H1 (cell line): ENCODE data around the gene CCL5.

Experiments used
- BCL11A ChIP-seq, 2 experiments: IDR thresholded peaks; one replicate each; pipeline ENCODE4 v1.6.1; 2011; ENCODE audit warnings: low read depth in 2 of 2, low read length in 2 of 2, mild to moderate bottlenecking in 2 of 2
- CHD2 ChIP-seq: IDR thresholded peaks from 2 replicates; pipeline ENCODE4 v1.6.1; 2012; ENCODE audit warnings: low read length, improper control_type of control experiment
- HDAC2 ChIP-seq, 2 experiments: fragments of 300-600 bp in 1 of 2; sonication (generic) in 1 of 2; IDR thresholded peaks; 2 replicates each; pipeline ENCODE4 v1.6.1; 2011 to 2012; ENCODE audit warnings: low read depth in 2 of 2, low read length in 2 of 2, mild to moderate bottlenecking in 2 of 2, moderate library complexity in 2 of 2, borderline replicate concordance in 1 of 2, inconsistent platforms in 1 of 2
- HDAC6 ChIP-seq: IDR thresholded peaks from one replicate; pipeline ENCODE4 v1.7.1; 2012; ENCODE audit warnings: low read depth, mild to moderate bottlenecking, inconsistent platforms, low read length, moderate library complexity
- JUND ChIP-seq: IDR thresholded peaks from 2 replicates; pipeline ENCODE4 v1.6.1; 2011; ENCODE audit warnings: mild to moderate bottlenecking, improper control_type of control experiment, low read length
- RAD21 ChIP-seq, 2 experiments: IDR thresholded peaks in 1 of 2; conservative IDR thresholded peaks in 1 of 2; 2 replicates each; pipeline ENCODE4 v1.6.1; 2011; ENCODE audit warnings: low read depth in 2 of 2, low read length in 2 of 2, improper control_type of control experiment in 1 of 2, inconsistent platforms in 1 of 2, mild to moderate bottlenecking in 1 of 2, moderate library complexity in 1 of 2
- SRF ChIP-seq: IDR thresholded peaks from 2 replicates; pipeline ENCODE4 v1.6.1; 2011; ENCODE audit warnings: mild to moderate bottlenecking, low read depth, low read length, moderate library complexity
- ZNF274 ChIP-seq: IDR thresholded peaks from 2 replicates; pipeline ENCODE4 v1.7.0; 2012; ENCODE audit warnings: low read length, borderline replicate concordance; ENCODE audit errors: extremely low read depth
- TF ChIP-seq, protein P1 (sequence below), 3 experiments: IDR thresholded peaks; 1 replicate in 2 of 3; 2 replicates in 1 of 3; pipeline versions ENCODE4 v1.5.1 to v1.6.1; 2011; ENCODE audit warnings: low read length in 3 of 3, mild to moderate bottlenecking in 3 of 3, inconsistent platforms in 2 of 3, low read depth in 1 of 3, moderate library complexity in 1 of 3; ENCODE audit not compliant: insufficient read depth in 1 of 3; ENCODE audit errors: control extremely low read depth in 1 of 3

DNA sequence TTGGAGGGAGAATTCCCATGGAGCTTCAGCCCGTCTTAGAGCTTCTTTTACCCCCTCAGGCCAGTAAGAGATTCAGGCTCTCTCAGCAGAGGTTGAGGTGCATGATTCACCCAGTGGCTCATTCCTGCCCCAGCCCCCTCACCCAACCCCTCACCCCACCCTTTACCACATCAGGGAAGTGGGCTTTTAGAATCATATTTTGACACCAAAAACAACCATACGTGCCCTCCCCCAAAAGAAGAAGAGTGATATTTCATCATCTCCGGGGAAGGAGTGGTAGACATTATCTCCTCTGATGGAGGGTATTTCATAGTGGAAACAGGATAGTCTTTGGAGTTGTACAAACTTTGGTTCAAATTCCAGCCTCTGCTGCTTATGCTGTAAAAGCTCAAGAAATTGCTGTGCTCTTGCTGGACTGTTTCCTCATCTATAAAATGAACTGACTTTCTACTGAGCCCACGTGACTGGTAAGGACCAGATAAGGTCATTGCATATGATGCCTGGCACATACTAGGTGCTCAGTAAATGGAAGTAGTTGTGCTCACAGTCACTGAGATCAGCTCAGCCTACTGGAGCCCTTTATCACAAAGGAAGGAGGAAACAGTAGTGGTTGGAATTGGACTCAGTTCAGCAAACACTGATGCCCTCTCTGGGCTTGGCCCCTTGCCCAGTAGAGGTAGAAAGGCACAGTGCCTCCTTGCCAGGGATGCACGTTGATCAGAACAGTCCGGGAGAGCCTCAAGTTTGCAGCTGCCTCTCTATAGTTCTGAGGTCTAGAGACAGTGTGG is 18.3 kb upstream of the CCL5 start:
- TF ChIP-seq JUND (no peak), HDAC6 (no peak), SRF (no peak), CHD2 (no peak), ZNF274 (no peak), HDAC2 (IDR thresholded peaks at IDR 0.05; ENCODE audit: borderline replicate concordance in 1 of 2, low read depth in 2 of 2, low read length in 2 of 2) (no peak), BCL11A (IDR thresholded peaks at IDR 0.05; ENCODE audit: low read depth in 2 of 2, low read length in 2 of 2) (no peak), RAD21 (IDR thresholded peaks at IDR 0.05 in 1 of 2, conservative IDR thresholded peaks at IDR 0.05 in 1 of 2; ENCODE audit: low read depth in 2 of 2, low read length in 2 of 2) (no peak)
- TF ChIP-seq, protein P1, sequence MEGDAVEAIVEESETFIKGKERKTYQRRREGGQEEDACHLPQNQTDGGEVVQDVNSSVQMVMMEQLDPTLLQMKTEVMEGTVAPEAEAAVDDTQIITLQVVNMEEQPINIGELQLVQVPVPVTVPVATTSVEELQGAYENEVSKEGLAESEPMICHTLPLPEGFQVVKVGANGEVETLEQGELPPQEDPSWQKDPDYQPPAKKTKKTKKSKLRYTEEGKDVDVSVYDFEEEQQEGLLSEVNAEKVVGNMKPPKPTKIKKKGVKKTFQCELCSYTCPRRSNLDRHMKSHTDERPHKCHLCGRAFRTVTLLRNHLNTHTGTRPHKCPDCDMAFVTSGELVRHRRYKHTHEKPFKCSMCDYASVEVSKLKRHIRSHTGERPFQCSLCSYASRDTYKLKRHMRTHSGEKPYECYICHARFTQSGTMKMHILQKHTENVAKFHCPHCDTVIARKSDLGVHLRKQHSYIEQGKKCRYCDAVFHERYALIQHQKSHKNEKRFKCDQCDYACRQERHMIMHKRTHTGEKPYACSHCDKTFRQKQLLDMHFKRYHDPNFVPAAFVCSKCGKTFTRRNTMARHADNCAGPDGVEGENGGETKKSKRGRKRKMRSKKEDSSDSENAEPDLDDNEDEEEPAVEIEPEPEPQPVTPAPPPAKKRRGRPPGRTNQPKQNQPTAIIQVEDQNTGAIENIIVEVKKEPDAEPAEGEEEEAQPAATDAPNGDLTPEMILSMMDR (IDR thresholded peaks at IDR 0.05; ENCODE audit: control extremely low read depth in 1 of 3, insufficient read depth in 1 of 3, low read depth in 1 of 3, low read length in 3 of 3), result no peak
